GM23248 (cell line): Measurements from ENCODE around the gene MST1.

ENCODE experiments used
- EZH2 ChIP-seq: fragments of 200-600 bp; sonication (generic); IDR thresholded peaks from 2 replicates; pipeline ENCODE4 v1.6.1; 2018; ENCODE audit warnings: antibody characterized with exemption, mild to moderate bottlenecking; ENCODE audit not compliant: insufficient read depth, poor library complexity, severe bottlenecking
- EZH2phosphoT487 ChIP-seq: fragments of 200-600 bp; sonication (generic); IDR thresholded peaks from 2 replicates; pipeline ENCODE4 v1.6.1; 2018; ENCODE audit warnings: antibody characterized with exemption, moderate library complexity, mild to moderate bottlenecking, low read depth; ENCODE audit not compliant: insufficient read depth

DNA sequence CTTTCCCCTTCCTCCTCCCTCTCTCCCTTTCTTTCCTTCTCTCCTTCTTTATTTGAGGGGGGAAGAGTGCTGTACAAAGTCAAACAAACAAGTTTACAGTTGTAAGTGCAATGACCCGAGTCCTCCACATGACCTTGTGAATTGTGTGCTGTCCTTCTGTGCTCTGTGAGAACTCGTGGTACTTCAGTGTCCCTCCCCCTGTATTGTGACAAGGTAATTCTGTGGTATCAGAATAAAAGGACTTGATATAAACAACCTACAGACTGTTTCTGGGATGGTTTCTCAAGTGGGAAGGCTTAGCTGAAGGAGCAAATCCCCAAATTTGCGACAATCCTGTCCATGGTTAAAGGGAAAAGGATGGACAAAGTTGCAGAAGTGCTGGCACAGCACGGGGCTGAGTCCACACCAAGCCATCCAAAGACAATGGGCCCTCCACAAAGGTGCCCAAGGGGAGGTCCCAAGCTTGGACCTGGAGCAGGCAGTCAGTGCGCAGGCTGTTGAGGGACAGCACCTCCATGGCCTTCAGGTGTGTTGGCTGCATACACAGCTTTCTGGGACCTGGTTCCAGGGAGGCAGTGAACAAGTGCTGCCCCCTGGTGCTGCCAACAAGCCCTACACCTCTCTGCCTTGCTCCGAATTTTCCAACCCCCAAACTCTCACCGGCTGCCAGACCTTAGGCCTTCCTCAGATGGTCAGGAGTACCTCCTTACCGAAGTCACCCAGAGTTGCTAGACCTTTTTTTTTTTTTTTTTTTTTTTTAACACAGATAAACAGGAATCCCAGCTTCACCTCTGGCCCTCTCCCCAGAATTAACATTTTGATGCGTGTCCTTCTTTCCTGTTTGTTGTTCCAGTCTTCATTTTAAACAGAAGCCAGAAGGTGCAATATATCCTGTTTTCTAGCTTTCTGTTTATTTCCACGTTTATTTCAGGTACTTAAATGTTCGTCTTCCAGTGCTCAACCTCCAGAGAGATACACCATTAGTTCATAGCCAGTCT, 17.7 kb downstream of the MST1 start:
- TF ChIP-seq EZH2 (no peak), EZH2phosphoT487 (no peak)
